Activated CD8-positive, alpha-beta memory T cell treated with anti-CD3 and anti-CD28 coated beads, Interleukin-2, amount 50 U/mL, for 1 hour (primary cell): ENCODE results near the gene CD38.
A peak's percentile ranks its signal among the peaks of the same experiment; 100 is the strongest.
"Not testable (repeated sequence)": the region's sequence is repeated elsewhere in the genome, so short reads cannot be mapped to it uniquely, and the experiment has no call there.

ENCODE experiments used
- DNase-seq: peaks from one replicate; pipeline ENCODE4 v3.0.0-alpha.2; 2020; ENCODE audit errors: extremely low read depth

CD38 gene

DNA sequence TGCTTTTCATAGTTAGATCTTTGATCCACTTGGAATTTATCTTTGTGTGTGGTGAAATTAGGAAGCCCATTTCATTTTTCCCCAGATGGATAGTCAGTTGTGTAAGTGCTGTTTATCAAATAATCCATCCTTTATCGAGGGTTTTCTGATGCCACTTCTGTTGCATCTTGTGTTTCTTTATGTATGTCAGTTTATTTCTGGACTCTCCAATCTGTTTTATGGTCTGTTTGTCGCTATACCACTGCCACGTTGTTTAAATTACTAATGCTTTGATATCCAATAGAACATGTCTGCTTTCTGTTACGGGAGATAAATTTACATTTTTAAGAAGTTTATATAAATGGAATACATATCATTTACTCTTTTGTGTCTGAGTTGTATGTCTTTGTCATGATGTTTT is 21.0 kb downstream of the CD38 start:
- no peak for DNase-seq

- no peak for DNase-seq
Observed at GRCh38 chr4:15799701-15800100, 21.6 kb downstream of the CD38 start.

DNA sequence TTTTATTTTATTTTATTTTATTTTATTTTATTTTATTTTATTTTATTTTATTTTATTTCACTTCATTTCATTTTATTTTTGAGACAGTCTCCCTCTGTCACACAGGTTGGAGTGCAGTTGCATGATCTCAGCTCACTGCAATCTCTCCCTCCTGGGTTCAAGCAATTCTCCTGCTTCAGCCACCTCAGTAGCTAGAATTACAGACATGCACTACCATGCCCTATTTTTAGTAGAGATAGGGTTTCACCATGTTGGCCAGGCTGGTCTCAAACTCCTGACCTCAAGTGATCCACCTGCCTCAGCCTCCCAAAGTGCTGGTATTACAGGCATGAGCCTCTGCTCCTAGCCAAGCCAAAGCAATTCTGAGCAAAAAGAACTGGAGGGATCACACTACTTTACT is 24.4 kb downstream of the CD38 start:
- DNase-seq = not testable (repeated sequence)

- DNase-seq = peak; percentile 25
Observed at GRCh38 chr4:15805583-15806517, 27.7 kb downstream of the CD38 start.

DNA sequence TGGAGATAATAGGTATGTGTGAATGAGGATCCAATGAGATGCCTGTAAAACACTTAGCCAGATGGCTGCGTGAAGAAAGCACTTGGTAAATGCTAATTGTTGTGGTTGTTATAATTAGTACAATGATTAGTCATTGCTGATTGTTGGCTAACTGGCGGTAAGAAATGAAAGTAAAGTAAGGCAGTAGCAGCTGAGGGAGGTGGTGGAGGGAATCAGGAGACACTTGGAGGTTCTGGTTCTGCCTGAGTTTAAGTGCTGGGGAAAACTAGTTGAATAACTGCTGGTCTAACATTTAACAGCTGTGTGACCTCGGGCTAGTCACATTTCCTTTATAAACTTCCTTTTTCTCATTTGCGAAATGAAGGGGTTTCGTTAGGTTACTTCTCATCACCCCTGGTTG is 30.9 kb downstream of the CD38 start:
- no peak for DNase-seq

DNA sequence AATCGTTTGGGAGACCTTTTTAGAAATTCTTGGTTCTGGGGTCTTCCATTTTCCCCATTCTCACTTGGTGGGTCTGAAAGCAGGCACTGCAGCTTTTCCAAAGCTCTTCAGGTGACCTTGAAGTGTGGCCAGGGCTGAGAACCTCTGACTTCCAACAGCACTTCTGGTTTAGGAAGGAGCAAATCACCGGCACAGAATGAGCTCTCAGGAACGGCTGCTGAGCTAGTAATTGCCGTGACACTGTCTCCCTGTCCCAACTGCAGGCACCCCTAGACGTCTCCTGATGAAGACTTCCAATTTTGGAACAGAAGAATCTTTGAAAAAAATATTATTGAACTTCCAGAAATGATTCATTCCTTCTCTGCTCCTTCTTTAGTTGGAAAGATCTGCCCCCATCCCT is 31.3 kb downstream of the CD38 start:
- DNase-seq = no peak

- no peak for DNase-seq
Observed at GRCh38 chr4:15811703-15812337, 33.7 kb downstream of the CD38 start.

GRCh38 chr4:15832523-15833451 is 54.7 kb downstream of the CD38 start:
- no peak for DNase-seq

DNA sequence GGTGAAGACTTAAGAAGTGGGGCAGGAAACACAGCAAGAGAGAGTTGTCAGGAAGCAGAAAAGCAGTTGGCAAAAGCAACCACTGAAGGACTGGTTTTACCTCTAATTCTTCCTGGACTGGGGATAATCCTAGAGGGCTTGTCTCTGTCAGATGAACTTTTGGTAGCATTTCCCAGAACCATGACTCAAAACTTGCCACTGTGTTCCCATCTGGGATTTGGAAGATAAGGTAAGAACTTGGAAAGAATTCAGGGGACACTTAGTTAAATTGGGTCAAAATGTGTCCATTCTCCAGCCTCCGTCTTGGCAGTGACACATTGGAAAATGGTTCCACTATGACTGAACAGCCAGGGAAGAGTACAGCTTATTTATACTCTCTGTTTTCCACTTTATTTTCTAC is 55.7 kb downstream of the CD38 start:
- DNase-seq = no peak

DNA sequence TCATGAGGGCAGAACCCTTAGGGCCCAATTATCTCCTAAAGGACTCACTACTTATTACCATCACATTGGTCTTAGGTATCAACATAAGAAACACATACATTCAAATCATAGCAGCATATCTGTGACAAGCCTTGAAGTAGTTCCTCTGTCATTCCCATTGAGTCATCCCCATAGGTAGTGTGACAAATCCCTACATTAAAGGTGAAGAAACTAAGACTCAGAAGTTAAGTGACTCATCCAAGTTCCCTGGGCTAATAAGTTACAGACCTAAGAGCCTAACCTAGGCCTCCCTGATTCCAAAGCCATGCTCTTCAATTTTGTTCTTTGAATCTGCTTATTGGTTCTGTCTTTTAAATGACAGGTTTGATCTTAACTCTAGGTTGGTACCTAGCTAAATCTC is 58.2 kb downstream of the CD38 start:
- no peak for DNase-seq

GRCh38 chr4:15837591-15837990 is 59.5 kb downstream of the CD38 start:
- DNase-seq = no peak

- not testable (repeated sequence) for DNase-seq
Observed at GRCh38 chr4:15841194-15841730, 63.1 kb downstream of the CD38 start.

DNA sequence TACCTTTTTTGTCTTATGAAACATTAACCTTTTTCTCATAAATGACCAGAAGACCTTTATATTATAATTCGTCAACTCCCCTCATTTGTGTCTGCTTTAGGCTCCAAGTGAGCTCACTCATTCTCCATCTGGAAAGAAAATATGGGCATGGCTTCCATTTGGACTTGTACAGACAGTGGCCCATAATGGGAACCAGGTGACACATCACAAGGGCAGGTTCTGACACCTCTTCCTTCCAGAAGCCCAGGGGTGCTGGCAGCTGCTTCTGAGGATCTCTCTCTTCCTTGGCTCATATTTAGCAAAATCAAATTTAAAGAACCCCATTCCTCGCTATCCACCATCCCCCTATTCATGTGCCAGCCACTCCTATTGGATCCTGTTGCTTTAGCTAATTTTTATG is 69.6 kb downstream of the CD38 start:
- no peak for DNase-seq

- no peak for DNase-seq
Observed at GRCh38 chr4:15848191-15848842, 70.2 kb downstream of the CD38 start.

DNA sequence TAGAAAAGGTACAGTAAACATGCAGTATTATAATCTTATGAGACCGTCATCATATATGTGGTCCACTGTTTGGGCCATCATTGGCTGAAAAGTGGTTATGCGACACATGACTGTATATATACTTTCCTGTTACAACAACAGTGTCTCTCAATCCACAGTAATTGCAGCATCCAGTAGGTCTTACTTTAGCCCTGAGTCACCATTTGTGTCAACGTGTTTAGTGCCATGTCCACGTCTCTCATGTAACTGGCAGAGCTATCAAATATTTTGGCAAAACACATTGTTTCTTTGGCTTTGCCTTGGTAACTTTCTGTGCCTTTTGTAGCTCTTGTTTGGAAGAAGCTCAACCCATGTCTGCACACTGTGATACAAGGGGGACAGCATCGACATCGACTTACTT is 73.8 kb downstream of the CD38 start:
- no peak for DNase-seq

GRCh38 chr4:15852524-15852923 is 74.4 kb downstream of the CD38 start:
- no peak for DNase-seq

- DNase-seq = no peak
Observed at GRCh38 chr4:15853345-15853744, 75.2 kb downstream of the CD38 start.

- DNase-seq = no peak
Observed at GRCh38 chr4:15855804-15856475, 77.8 kb downstream of the CD38 start.

- DNase-seq = not testable (repeated sequence)
Observed at GRCh38 chr4:15861198-15861597, 83.1 kb downstream of the CD38 start.

DNA sequence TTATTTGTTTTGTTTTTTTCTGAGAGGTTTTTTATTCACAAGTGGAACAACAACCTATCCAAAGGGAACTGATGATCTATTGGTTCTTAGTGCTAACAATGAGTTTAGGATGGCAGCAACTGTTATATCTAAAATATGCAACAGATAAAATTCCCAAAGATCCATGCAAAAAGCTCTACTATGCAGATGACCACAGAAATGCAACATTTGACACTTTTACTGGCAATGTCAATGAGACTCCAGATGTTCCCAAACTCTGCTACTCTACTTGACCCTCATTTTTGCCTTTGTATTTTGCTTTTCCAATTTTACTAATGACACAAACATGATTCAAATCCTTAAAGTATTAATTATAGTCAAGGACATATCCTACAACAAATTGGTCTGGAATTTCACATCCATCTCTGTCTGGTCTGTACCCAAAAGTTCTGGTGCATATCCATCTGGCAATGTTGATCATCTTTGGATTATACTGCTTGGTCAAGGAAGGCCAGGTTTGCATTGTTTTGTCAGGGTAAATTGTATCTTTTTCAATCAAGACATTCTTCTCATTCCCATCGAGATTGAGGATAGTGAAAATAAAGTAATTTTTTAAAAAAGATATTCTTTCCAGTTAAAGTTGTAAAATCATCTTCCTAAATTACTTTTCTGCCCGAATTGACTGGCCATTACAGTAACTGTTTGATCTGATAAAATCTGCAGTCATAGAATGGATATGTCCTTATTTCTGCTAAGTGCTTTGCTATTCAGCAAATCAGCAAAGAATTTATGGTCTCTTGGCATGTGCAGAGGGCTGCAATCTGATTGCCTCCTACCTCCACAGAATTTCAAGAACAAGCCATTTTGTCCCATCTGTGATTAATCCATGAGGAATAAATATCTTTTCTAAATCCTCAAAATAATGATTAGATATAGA is 86.8 kb downstream of the CD38 start:
- DNase-seq = no peak
